Mucosa of rectum (tissue), 2 donors: ENCODE results near the gene RAB11FIP3.

Experiments
- H3K27ac ChIP-seq, 2 donors: one replicate each; pipeline ENCODE4 v1.7.0; 2013; ENCODE audit warnings: inconsistent platforms in 2 of 2, low read depth in 2 of 2, low read length in 2 of 2
- H3K27me3 ChIP-seq, 2 donors: one replicate each; pipeline ENCODE4 v1.7.0; 2013; ENCODE audit warnings: low read length in 2 of 2; ENCODE audit not compliant: control insufficient read depth in 2 of 2, insufficient read depth in 2 of 2
- H3K36me3 ChIP-seq, 2 donors: one replicate each; pipeline ENCODE4 v1.7.0; 2013; ENCODE audit warnings: low read length in 2 of 2; ENCODE audit not compliant: control insufficient read depth in 2 of 2, insufficient read depth in 2 of 2
- H3K4me1 ChIP-seq, 2 donors: one replicate each; pipeline ENCODE4 v1.7.0; 2013; ENCODE audit warnings: low read length in 2 of 2, mild to moderate bottlenecking in 1 of 2; ENCODE audit not compliant: control insufficient read depth in 2 of 2, insufficient read depth in 2 of 2
- H3K4me3 ChIP-seq, 2 donors: one replicate each; pipeline ENCODE4 v1.7.0; 2013; ENCODE audit warnings: low read length in 2 of 2
- H3K9ac ChIP-seq, 2 donors: one replicate each; pipeline ENCODE4 v1.7.0; 2013; ENCODE audit warnings: low read length in 2 of 2, low read depth in 1 of 2, mild to moderate bottlenecking in 1 of 2
- H3K9me3 ChIP-seq, 2 donors: one replicate each; pipeline ENCODE4 v1.7.0; 2013; ENCODE audit warnings: low read length in 2 of 2; ENCODE audit not compliant: control insufficient read depth in 2 of 2
- donor health status: healthy.
- donor health status: Normal muscosa, but diverticular disease.

RAB11FIP3 gene

DNA sequence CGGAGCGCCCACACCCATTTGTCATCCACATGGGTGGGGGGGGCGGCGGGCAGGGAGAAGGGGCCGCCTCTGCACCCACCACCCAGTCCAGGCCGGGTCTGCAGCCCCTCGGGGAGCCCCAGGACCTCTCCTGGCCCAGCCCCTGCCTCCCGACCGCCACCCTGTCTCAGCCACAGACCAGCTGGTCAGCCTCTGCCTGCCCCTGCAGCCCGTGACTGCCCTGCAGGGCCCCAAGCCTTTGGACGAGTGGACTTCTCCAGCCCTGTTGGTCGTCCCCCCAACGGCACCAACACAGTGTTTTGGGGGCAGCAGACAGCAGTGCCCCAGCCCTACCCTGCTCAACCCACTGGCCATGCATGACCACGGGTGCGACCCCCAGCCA lies 136.0 kb downstream of the RAB11FIP3 start:
- peaks cover 4 to 5% of the 10 kb centered on the region in 2 donors for H3K4me1 ChIP-seq
- H3K27ac ChIP-seq: no peak overlapping the region
- H3K9ac ChIP-seq: no peak overlapping the region
- H3K36me3 ChIP-seq: no peaks in the 10 kb centered on the region
- H3K4me3 ChIP-seq: no peak overlapping the region
- H3K27me3 ChIP-seq: peaks cover 21 to 43% of the 10 kb centered on the region in 2 donors
- H3K9me3 ChIP-seq: no peaks in the 10 kb centered on the region

DNA sequence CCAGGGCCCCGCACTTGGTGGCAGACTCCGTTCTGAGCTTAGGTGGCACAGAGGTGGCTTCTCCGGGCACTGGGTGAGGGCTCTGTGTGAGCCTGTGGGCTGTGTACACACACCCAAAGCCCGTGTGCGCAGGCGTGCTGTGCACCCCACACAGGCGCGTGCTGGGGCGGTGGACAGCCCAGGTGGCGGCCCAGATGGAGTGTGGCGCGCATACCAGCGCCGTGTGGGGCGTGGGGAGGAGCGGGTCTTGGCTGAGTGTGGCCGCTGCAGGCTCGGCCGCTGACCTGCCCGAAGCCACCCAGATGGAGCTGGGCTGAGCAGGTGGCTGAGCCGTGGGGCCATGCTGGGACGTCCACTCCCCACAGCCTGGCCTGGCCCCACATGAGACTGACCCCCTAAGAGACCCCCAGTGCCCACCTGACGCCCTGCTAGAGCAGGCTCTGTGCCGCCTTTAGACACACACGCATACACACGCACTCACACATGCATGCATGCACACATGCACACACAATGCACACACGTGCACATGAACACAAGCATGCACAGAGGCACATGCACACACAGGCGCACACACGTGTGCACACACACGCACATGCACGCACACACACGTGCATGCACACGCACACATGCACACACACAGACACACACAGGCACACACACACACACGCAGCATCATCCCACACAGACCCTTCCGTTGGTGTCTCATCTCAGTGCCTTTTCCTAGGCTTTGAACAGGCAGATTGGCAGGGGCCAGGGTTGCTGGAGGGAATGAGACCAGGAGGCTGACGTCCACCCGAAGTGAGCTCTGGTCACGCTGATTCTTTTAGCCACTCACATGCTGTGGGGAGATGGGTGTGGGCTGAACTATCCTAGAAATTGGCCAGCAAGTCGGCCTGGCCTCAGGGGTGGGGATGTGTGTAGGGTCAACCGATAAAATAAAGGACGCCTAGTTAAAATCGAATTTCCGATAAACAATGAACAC lies 136.8 kb downstream of the RAB11FIP3 start:
- no peaks in the 10 kb centered on the region for H3K36me3 ChIP-seq
- H3K9me3 ChIP-seq: no peaks in the 10 kb centered on the region
- H3K27ac ChIP-seq: no peak overlapping the region
- peaks cover 21 to 41% of the 10 kb centered on the region in 2 donors for H3K27me3 ChIP-seq
- H3K4me3 ChIP-seq: no peak overlapping the region
- peaks cover 11 to 12% of the 10 kb centered on the region in 2 donors for H3K4me1 ChIP-seq
- no peak overlapping the region for H3K9ac ChIP-seq

DNA sequence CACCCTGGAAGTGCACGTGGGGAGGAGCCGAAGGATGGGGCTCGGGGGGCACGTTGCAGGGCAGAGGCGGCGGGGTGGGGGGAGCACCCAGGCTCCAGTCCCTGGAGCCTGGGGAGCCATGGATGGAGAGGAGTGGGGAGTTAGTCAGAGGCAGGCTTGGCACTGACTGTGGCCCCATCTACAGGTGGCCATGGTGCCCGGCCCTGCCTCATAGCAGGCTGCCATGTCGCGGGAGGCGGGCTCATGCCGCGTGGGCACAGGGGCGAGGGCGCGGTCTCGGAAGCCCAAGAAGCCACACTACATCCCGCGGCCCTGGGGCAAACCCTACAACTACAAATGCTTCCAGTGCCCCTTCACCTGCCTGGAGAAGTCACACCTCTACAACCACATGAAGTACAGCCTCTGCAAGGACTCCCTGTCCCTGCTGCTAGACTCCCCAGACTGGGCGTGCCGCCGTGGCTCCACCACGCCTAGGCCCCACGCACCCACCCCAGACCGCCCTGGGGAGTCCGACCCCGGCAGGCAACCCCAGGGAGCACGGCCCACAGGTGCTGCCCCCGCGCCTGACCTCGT lies 137.7 kb downstream of the RAB11FIP3 start:
- peaks cover 15 to 18% of the 10 kb centered on the region in 2 donors for H3K4me1 ChIP-seq
- H3K36me3 ChIP-seq: no peaks in the 10 kb centered on the region
- H3K4me3 ChIP-seq: no peak overlapping the region
- no peak overlapping the region for H3K27ac ChIP-seq
- H3K9ac ChIP-seq: no peak overlapping the region
- no peaks in the 10 kb centered on the region for H3K9me3 ChIP-seq
- H3K27me3 ChIP-seq: peaks cover 21 to 36% of the 10 kb centered on the region in 2 donors

DNA sequence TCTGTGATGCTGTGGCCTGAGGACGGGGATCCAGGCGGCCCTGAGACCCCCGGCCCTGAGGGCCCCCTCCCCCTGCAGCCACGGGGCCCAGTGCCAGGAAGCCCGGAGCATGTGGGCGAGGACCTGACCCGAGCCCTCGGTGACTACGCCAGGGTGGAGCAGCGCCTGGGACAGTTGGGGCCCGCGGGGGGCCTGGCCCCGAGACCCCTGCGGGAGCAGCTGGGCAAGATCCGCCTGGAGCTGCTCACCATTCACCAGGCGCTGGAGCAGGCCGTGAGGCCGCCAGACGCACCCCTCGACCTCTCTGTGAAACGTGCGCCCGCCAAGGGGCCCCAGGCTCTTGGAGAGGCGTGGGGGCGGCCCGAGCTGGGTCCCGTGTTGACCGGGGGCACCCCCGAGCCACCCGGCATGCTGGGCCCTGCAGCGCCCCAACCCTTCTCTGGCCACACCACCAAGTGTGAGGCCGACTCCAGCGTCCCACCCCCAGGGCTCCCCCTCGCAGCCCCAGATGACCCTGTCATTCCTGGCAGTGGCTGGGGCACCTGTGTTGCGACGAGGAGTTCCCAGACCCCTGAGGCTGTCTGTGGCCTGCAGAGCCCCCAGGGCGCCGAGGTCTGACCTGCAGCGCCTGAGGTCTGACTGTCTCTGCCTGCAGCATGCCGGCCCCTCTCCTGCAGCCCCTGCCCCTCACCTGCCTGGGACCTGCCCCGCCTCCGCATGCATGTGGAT lies 139.4 kb downstream of the RAB11FIP3 start:
- H3K27ac ChIP-seq: no peak overlapping the region
- H3K9me3 ChIP-seq: no peaks in the 10 kb centered on the region
- peaks cover 25 to 26% of the 10 kb centered on the region in 2 donors for H3K4me1 ChIP-seq
- peaks cover 14 to 20% of the 10 kb centered on the region in 2 donors for H3K27me3 ChIP-seq
- no peaks in the 10 kb centered on the region for H3K36me3 ChIP-seq
- H3K9ac ChIP-seq: no peak overlapping the region
- no peak overlapping the region for H3K4me3 ChIP-seq

DNA sequence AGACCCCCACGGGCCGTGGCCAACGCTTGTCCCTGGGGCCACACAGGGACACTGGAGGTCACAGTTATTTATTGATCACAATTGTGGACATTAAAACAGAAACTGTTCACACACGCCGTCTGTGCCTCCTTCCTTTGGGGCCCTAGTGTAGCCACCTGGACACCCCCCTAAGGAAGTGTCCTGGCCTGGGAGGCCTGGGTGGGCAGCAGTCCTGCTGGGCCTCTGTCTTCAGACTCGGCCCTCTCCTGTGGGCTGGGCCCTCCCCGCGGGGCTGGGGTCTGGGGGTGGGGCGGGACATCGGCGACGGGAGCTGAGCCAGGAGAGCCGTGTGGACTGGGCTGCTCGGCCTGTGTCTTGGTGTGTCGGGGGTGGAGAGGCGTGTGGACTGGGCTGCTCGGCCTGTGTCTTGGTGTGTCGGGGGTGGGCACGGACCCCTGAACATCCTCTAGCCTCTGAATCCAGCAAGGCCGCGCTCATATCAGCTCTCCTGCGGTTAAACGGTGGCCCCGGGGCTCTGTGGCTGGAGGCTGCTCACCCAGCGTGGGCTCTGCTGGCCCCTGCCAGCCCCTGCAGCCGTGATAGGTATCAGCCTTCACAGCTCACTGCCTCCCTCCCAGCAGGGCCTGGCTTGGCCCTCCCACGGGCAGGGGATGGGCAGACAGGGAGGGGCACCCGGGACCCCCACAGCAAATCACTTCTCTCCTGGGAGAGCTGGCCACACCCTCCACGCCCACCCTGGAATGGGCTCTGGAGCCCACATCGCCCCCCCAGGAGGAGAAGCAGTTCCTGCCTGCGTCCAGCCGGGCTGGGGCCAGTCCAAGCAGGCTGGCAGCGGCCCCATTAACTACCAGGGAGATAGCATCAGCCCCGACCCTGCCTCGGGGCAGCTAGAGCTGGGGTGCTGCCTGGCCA lies 140.2 kb downstream of the RAB11FIP3 start:
- Histone ChIP-seq H3K27me3 (peaks cover 14 to 19% of the 10 kb centered on the region in 2 donors), H3K4me1 (peaks cover 26 to 27% of the 10 kb centered on the region in 2 donors), H3K27ac (no peak overlapping the region), H3K36me3 (no peaks in the 10 kb centered on the region), H3K9me3 (no peaks in the 10 kb centered on the region), H3K9ac (no peak overlapping the region), H3K4me3 (no peak overlapping the region)

DNA sequence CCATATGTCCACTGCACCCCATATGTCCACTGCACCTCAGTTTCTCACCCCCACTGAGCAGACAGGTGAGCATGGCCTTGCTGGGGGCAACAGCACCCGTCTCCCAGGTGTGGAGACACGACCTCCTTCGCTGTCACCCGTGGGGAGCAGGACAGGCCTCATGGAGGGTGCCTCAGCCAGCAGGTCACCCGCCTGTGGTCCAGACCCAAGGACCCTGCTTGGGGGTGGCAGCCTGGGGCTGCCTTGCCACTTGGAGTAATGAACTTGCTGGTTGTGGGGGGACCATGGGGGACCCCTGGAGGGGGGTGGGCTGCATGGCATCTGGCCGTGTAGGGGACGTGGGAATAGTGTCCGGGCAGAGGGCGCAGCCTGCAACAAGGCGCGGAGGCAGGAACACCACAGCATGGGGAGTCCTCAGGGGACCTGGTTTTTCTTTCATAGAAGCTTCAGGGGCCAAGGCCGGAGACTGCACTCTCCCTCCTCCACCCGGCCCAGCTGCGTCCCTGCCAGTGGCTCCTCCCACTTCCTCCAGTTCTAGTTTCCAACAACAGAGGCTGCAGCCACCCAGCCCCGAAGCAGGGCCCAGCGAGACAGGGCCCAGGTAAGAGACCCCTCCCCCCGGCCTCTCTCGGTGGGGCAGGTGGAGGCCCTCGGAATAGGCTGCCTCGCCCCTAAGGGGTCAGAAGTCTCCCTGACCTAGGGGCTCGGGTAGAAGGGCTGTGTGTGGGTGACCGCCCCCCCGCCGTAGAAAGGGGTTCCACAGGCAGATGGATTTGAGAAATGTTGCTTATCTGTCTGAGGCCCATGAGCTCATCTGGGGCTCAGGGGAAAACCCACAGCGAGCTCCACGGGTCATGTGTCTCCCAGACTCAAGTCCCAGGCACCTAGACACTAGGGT lies 141.3 kb downstream of the RAB11FIP3 start, which contains the start of gene NHLRC4:
NHLRC4 (plus strand) TSS at position 531 of the 898 bp plus-strand sequence. CDS start 1,043 bp downstream, outside the sequence.
- peak within 1 kb of the TSS in 1 of 2 donors; percentile 48 for H3K27ac ChIP-seq
- H3K9me3 ChIP-seq: no peaks in the 10 kb centered on the region
- H3K4me3 ChIP-seq: peak within 1 kb of the TSS; percentile 42 to 48
- H3K4me1 ChIP-seq: peaks cover 28 to 29% of the 10 kb centered on the region in 2 donors
- H3K36me3 ChIP-seq: no peaks in the 10 kb centered on the region
- H3K27me3 ChIP-seq: peaks cover 9 to 11% of the 10 kb centered on the region in 2 donors
- peak within 1 kb of the TSS; percentile 39 to 41 for H3K9ac ChIP-seq

DNA sequence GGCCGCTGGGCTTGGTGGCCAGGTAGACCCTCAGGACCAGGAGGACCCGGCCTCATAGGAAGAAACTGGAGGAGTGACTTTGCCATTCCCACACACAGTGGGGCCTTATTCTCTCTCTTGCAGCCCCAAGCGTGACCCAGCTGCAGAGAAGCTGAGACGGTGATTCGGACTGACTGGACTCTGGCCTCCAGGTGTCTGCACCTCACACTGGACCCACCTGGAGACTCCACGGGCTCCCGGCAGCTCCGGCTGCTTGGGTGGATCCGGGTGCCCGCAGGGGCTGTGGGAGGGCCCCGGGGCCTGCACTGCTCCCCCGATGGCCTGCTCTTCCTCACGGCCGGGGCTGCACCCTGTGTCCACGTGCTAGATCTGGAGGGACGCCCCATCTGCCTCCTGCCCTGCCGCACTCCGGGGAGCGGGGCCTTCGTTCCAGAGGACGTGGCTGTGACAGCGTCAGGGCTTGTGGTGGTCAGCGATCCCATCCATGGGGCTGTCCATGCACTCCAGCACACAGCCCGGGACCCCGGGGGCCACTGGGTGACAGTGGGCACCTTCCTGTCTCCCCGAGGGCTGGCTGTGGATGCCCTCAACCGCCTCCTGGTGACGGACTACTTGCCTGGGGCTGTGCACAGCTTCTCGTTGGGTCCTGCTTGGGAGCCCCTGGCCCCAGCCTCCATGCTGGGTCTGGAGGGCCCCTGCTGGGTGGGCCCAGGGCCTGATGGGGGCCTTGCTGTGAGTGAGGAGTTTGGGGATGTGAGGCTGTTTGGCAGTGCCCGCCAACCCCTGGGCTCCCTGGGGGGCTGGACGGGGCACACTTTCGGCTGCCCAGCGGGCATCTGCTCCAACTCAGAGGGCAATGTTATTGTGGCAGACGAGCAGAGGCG lies 142.2 kb downstream of the RAB11FIP3 start:
- H3K36me3 ChIP-seq: no peaks in the 10 kb centered on the region
- H3K9me3 ChIP-seq: no peaks in the 10 kb centered on the region
- H3K27ac ChIP-seq: peak overlapping the region in 1 of 2 donors; percentile 48
- peak overlapping the region; percentile 39 to 41 for H3K9ac ChIP-seq
- H3K27me3 ChIP-seq: peaks cover 1 to 3% of the 10 kb centered on the region in 2 donors
- peaks cover 28 to 29% of the 10 kb centered on the region in 2 donors for H3K4me1 ChIP-seq
- H3K4me3 ChIP-seq: peak overlapping the region; percentile 42 to 48
